Activated T-cell treated with anti-CD3 and anti-CD28 coated beads, Interleukin-2, amount 50 U/mL, for 72 hours (primary cell): Measurements from ENCODE around the gene ATXN1. TPM values are rescaled to one million over a fixed set of nuclear protein-coding genes. Genes with fewer than 3 reads are reported as not detected.

Source experiments
- ATAC-seq, 2 donors: fragments of 150-1000 bp; cut with Tn5 transposase; replicated peaks in 1 of 2; 2 replicates each; pipeline ENCODE4 v1.10.0; 2021; ENCODE audit warnings: moderate library complexity in 2 of 2, mild to moderate bottlenecking in 1 of 2
- DNase-seq, 2 donors: peaks; one replicate each; pipeline ENCODE4 v3.0.0; 2021 to 2022; ENCODE audit warnings: mixed read lengths in 1 of 2
- H3K27ac Mint-ChIP-seq: one replicate; pipeline ENCODE4 v1.8.0; 2022; ENCODE audit warnings: mild to moderate bottlenecking, moderate library complexity, mixed read lengths
- H3K27me3 Mint-ChIP-seq: one replicate; pipeline ENCODE4 v1.8.0; 2022; ENCODE audit warnings: low read depth, mixed read lengths
- H3K36me3 Mint-ChIP-seq, 2 donors: one replicate each; pipeline ENCODE4 v1.8.0; 2022; ENCODE audit warnings: mixed read lengths in 2 of 2, mild to moderate bottlenecking in 1 of 2; ENCODE audit not compliant: insufficient read depth in 2 of 2
- H3K4me1 Mint-ChIP-seq: one replicate; pipeline ENCODE4 v1.8.0; 2022; ENCODE audit warnings: low read depth, mixed read lengths
- H3K4me3 Mint-ChIP-seq, 2 donors: one replicate each; pipeline ENCODE4 v1.8.0; 2022; ENCODE audit warnings: mild to moderate bottlenecking in 2 of 2, mixed read lengths in 2 of 2, moderate library complexity in 2 of 2
- H3K9me3 Mint-ChIP-seq, 2 donors: one replicate each; pipeline ENCODE4 v1.8.0; 2022; ENCODE audit warnings: mixed read lengths in 2 of 2
- total RNA-seq, 2 donors: library from RNA; stranded (reverse); gene quantifications; one replicate each; pipeline ENCODE4 v1.2.3, GENCODE V29; 2022

ATXN1 gene
- total RNA-seq, 2 donors from 2014 or later: 46.5 to 65.1 TPM

- H3K4me3 Mint-ChIP-seq: peak overlapping the region in 1 of 2 donors; percentile 51
- DNase-seq: no peak
- H3K36me3 Mint-ChIP-seq: peaks cover 0 to 5% of the 10 kb centered on the region in 2 donors
- ATAC-seq: peak in 1 of 2 donors; percentile 23
- no peaks in the 10 kb centered on the region for H3K27me3 Mint-ChIP-seq
- peaks cover 27% of the 10 kb centered on the region for H3K4me1 Mint-ChIP-seq
- H3K27ac Mint-ChIP-seq: no peak overlapping the region
- H3K9me3 Mint-ChIP-seq: no peaks in the 10 kb centered on the region
These were observed 455.5 kb downstream of the ATXN1 start for GRCh38 chr6:16305788-16306187.

- H3K4me1 Mint-ChIP-seq: peaks cover 27% of the 10 kb centered on the region
- H3K36me3 Mint-ChIP-seq: peaks cover 0 to 5% of the 10 kb centered on the region in 2 donors
- DNase-seq (peak; percentile 27 to 43), ATAC-seq (peak; percentile 78 to 84)
- H3K27ac Mint-ChIP-seq: no peak overlapping the region
- H3K27me3 Mint-ChIP-seq: no peaks in the 10 kb centered on the region
- H3K4me3 Mint-ChIP-seq: peak overlapping the region in 1 of 2 donors; percentile 51
- H3K9me3 Mint-ChIP-seq: no peaks in the 10 kb centered on the region
These were observed 456.0 kb downstream of the ATXN1 start for GRCh38 chr6:16305246-16305725.

- DNase-seq (no peak), ATAC-seq (no peak)
- no peak overlapping the region for H3K4me3 Mint-ChIP-seq
- no peak overlapping the region for H3K27ac Mint-ChIP-seq
- peaks cover 27% of the 10 kb centered on the region for H3K4me1 Mint-ChIP-seq
- H3K36me3 Mint-ChIP-seq: peaks cover 0 to 5% of the 10 kb centered on the region in 2 donors
- H3K9me3 Mint-ChIP-seq: no peaks in the 10 kb centered on the region
- no peaks in the 10 kb centered on the region for H3K27me3 Mint-ChIP-seq
These were observed 458.3 kb downstream of the ATXN1 start for GRCh38 chr6:16302721-16303552.

GRCh38 chr6:16301511-16301910 is 459.7 kb downstream of the ATXN1 start:
- H3K36me3 Mint-ChIP-seq: peaks cover 0 to 3% of the 10 kb centered on the region in 2 donors
- H3K4me3 Mint-ChIP-seq: no peak overlapping the region
- H3K4me1 Mint-ChIP-seq: peaks cover 20% of the 10 kb centered on the region
- DNase-seq: no peak
- H3K9me3 Mint-ChIP-seq: no peaks in the 10 kb centered on the region
- ATAC-seq: no peak
- H3K27me3 Mint-ChIP-seq: no peaks in the 10 kb centered on the region
- H3K27ac Mint-ChIP-seq: no peak overlapping the region

GRCh38 chr6:16299861-16300260 is 461.4 kb downstream of the ATXN1 start:
- Mint-ChIP-seq H3K9me3 (no peaks in the 10 kb centered on the region), H3K27ac (no peak overlapping the region), H3K4me3 (no peak overlapping the region), H3K4me1 (peaks cover 3% of the 10 kb centered on the region), H3K36me3 (no peaks in the 10 kb centered on the region), H3K27me3 (no peaks in the 10 kb centered on the region)
- ATAC-seq: no peak
- DNase-seq: no peak

DNA sequence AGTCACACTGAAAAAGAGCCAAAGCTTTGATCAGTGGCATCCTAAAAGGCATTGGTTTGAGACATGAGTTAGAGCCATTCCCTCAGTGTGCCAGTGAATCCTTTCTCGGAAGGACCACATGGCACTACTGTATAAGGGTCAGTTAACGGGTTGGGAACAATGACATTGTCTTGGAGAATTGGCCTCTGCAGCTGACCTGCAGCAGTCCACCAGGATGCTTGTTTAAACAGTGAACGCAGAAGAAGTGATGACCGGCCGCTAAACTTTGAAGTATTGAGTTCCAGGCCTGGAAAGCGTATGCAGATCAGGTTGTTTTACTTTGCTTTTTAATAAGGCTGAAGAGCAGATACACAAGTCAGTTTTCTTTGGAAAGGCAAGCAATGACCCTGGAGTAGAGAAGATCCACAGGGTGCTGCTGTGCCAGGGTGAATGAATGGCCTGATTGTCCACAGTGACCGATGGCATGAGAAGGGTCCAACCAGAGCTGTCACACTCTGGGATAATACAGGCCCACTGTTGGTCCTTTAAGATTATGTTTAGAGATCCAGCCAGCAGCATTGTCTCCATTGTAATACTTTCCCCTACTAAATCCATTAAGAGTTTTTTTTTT is 465.1 kb downstream of the ATXN1 start:
- Mint-ChIP-seq H3K27me3 (peaks cover 9% of the 10 kb centered on the region), H3K4me3 (no peak overlapping the region), H3K27ac (no peak overlapping the region), H3K4me1 (no peaks in the 10 kb centered on the region), H3K9me3 (no peaks in the 10 kb centered on the region), H3K36me3 (no peaks in the 10 kb centered on the region)
- ATAC-seq (no peak), DNase-seq (no peak)

- Mint-ChIP-seq H3K4me3 (no peak overlapping the region), H3K27ac (no peak overlapping the region), H3K27me3 (peaks cover 9% of the 10 kb centered on the region), H3K4me1 (no peaks in the 10 kb centered on the region), H3K9me3 (no peaks in the 10 kb centered on the region), H3K36me3 (no peaks in the 10 kb centered on the region)
- no peak for DNase-seq
- no peak for ATAC-seq
These were observed 465.8 kb downstream of the ATXN1 start for GRCh38 chr6:16295471-16295870.

DNA sequence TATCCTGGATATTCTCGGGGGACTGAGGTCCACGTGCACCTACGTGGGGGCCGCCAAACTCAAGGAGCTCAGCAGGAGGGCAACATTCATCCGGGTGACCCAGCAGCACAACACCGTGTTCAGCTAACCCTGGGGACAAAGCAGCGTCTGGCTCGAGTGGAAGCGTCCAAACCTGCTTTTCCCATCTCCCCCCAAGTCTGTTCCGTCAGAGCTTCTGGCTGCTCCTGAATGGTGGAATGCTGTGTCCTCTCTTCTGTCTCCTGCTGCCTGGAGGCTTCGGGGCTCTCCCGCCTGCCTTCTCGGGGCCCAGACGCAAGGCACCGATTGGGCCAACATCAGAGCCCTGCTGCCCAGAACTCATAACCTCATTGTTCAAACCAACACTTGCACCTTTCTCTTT is 466.2 kb downstream of the ATXN1 start:
- no peaks in the 10 kb centered on the region for H3K36me3 Mint-ChIP-seq
- no peaks in the 10 kb centered on the region for H3K9me3 Mint-ChIP-seq
- no peaks in the 10 kb centered on the region for H3K4me1 Mint-ChIP-seq
- no peak overlapping the region for H3K27ac Mint-ChIP-seq
- ATAC-seq (no peak), DNase-seq (no peak)
- no peak overlapping the region for H3K4me3 Mint-ChIP-seq
- peaks cover 9% of the 10 kb centered on the region for H3K27me3 Mint-ChIP-seq

- no peaks in the 10 kb centered on the region for H3K9me3 Mint-ChIP-seq
- H3K27me3 Mint-ChIP-seq: peaks cover 9% of the 10 kb centered on the region
- H3K27ac Mint-ChIP-seq: no peak overlapping the region
- no peaks in the 10 kb centered on the region for H3K36me3 Mint-ChIP-seq
- ATAC-seq (no peak), DNase-seq (no peak)
- H3K4me3 Mint-ChIP-seq: no peak overlapping the region
- H3K4me1 Mint-ChIP-seq: no peaks in the 10 kb centered on the region
These were observed 466.9 kb downstream of the ATXN1 start for GRCh38 chr6:16294371-16294770.

DNA sequence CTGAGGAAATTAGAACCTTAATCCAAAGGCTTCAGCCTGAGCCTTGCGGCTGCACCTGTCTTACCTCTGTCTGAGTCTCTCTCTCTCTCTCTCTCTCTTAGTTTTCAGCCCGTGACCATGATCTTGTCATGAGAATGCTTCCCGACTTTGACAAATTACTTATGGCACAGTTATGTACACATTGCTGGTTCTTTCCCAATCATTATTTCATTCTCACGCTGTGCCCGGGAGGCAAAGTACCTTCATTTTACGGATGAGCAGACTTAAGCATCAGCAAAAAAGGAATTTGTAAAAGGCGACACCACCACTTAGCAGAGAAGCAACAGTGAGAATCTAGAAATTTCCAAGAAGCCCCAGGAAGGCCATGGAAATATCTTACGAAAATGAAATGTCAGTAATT is 468.3 kb downstream of the ATXN1 start:
- Mint-ChIP-seq H3K36me3 (no peaks in the 10 kb centered on the region), H3K9me3 (no peaks in the 10 kb centered on the region), H3K4me3 (no peak overlapping the region), H3K4me1 (no peaks in the 10 kb centered on the region), H3K27me3 (peaks cover 9% of the 10 kb centered on the region), H3K27ac (no peak overlapping the region)
- DNase-seq (no peak), ATAC-seq (no peak)

DNA sequence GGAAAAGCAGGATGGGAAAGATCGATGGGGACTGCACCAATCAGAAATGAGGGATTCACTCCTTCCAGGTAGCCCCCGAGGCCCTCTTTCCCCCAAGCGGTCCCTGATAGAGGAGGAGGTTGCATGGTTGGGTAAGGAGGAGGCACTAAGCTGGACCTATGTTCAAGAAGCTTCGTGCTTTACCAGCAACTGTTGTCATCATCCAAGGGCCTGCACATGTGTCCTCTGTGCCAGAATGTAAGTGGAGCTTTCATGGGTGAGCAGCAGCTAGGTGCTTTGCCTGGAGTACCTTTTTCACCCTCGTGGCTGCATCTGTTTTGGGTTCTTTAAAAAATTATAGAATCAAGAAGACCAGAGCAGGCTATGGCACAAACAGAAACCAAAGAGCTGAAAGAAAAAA is 468.8 kb downstream of the ATXN1 start:
- H3K27ac Mint-ChIP-seq: no peak overlapping the region
- H3K27me3 Mint-ChIP-seq: peaks cover 9% of the 10 kb centered on the region
- H3K9me3 Mint-ChIP-seq: no peaks in the 10 kb centered on the region
- H3K4me3 Mint-ChIP-seq: no peak overlapping the region
- no peak for DNase-seq
- no peak for ATAC-seq
- H3K4me1 Mint-ChIP-seq: no peaks in the 10 kb centered on the region
- H3K36me3 Mint-ChIP-seq: no peaks in the 10 kb centered on the region

DNA sequence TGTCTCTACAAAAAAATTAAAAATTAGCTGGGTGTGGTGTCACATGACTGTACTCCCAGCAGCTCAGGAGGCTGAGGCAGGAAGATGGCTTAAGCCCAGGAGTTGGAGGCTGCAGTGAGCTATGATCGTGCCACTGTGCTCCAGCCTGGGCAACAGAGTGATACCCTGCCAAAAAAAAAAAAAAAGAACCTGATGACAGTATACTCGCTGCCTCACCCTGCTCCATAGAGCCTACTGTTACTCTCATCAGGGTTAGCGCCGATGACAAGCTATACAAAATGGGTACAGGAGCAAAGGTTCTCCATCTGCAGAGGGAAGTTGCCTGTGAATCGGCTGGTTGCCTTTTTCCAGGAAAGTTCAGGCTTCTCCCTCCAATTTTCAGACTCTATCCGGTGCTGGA is 469.5 kb downstream of the ATXN1 start:
- ATAC-seq: no peak
- no peaks in the 10 kb centered on the region for H3K36me3 Mint-ChIP-seq
- DNase-seq: no peak
- no peak overlapping the region for H3K4me3 Mint-ChIP-seq
- H3K27me3 Mint-ChIP-seq: peaks cover 9% of the 10 kb centered on the region
- no peak overlapping the region for H3K27ac Mint-ChIP-seq
- H3K9me3 Mint-ChIP-seq: no peaks in the 10 kb centered on the region
- H3K4me1 Mint-ChIP-seq: no peaks in the 10 kb centered on the region

DNA sequence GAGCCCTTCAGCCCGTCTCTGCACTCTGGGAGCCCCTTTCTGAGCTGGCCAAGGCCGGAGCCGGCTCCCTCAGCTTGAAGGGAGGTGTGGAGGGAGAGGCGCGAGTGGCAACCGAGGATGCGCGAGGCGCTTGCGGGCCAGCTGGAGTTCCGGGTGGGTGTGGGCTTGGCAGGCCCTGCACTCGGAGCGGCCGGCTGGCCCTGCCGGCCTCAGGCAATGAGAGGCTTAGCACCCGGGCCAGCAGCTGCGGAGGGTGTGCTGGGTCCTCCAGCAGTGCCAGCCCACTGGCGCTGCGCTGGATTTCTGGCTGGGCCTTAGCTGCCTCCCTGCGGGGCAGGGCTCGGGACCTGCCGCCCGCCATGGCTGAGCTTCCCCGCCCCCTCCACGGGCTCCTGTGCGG is 473.1 kb downstream of the ATXN1 start:
- Mint-ChIP-seq H3K27ac (no peak overlapping the region), H3K4me3 (no peak overlapping the region), H3K4me1 (no peaks in the 10 kb centered on the region), H3K9me3 (no peaks in the 10 kb centered on the region), H3K36me3 (no peaks in the 10 kb centered on the region), H3K27me3 (no peaks in the 10 kb centered on the region)
- no peak for DNase-seq
- ATAC-seq: no peak
